GM18861 (cell line): ENCODE results near the gene PNPLA2.

Source experiments
- ATAC-seq: cut with Tn5 transposase; IDR thresholded peaks from one replicate; pipeline ENCODE4 v1.9.1; 2021; ENCODE audit not compliant: unreplicated experiment

The PNPLA2 gene

GRCh38 chr11:870418-870817 is 51.7 kb downstream of the PNPLA2 start:
- no peak for ATAC-seq

DNA sequence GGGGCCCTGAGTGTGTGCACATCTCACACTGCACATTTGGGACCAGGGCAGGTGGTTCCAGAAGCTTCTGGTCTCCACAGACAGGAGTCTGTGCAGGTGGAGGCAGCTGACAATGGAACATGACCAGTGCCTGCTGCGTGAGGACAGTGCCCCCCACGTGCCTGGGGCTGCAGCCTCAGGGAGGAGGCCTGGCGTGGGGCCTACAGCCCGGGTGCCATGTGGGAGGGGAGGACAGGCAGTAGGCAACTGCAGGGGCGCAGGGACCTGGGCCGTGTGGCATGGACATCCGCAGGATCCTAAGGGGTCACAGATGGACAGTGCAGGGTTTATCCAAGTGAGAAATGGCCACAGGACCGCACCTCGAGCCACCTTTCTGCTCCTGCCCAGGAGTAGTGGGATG is 52.8 kb downstream of the PNPLA2 start:
- ATAC-seq: no peak

GRCh38 chr11:872799-873198 is 54.1 kb downstream of the PNPLA2 start:
- ATAC-seq: no peak

- no peak for ATAC-seq
Observed at GRCh38 chr11:873706-874105, 55.0 kb downstream of the PNPLA2 start.
